Stimulated activated CD4-positive, alpha-beta T cell treated with anti-CD3 and anti-CD28 coated beads, Interleukin-2, amount 100 ng/mL, for 48 hours (primary cell): ENCODE results near the gene RAB6B.

Experiments
- DNase-seq, 2 donors: peaks; one replicate each; pipeline ENCODE4 v3.0.0-alpha.2; 2020

Gene RAB6B

GRCh38 chr3:133894353-133895207 is 1.1 kb downstream of the RAB6B start:
- DNase-seq: no peak

- no peak for DNase-seq
Measured at GRCh38 chr3:133893683-133894352, 1.9 kb downstream of the RAB6B start.

- no peak for DNase-seq
Measured at GRCh38 chr3:133892541-133893231, 3.0 kb downstream of the RAB6B start.

- DNase-seq: no peak
Measured at GRCh38 chr3:133891662-133892378, 3.9 kb downstream of the RAB6B start.

GRCh38 chr3:133890972-133891644 is 4.6 kb downstream of the RAB6B start:
- DNase-seq: no peak

- DNase-seq: no peak
Measured at GRCh38 chr3:133890037-133890436, 5.6 kb downstream of the RAB6B start.

- DNase-seq: no peak
Measured at GRCh38 chr3:133888726-133889340, 6.8 kb downstream of the RAB6B start.

- no peak for DNase-seq
Measured at GRCh38 chr3:133887803-133888703, 7.6 kb downstream of the RAB6B start.

- DNase-seq: no peak
Measured at GRCh38 chr3:133887074-133887802, 8.4 kb downstream of the RAB6B start.

GRCh38 chr3:133886031-133886722 is 9.5 kb downstream of the RAB6B start:
- no peak for DNase-seq

- no peak for DNase-seq
Measured at GRCh38 chr3:133884887-133885711, 10.6 kb downstream of the RAB6B start.

- DNase-seq: no peak
Measured at GRCh38 chr3:133884054-133884886, 11.4 kb downstream of the RAB6B start.

GRCh38 chr3:133883641-133884040 is 12.0 kb downstream of the RAB6B start:
- no peak for DNase-seq

GRCh38 chr3:133882986-133883586 is 12.6 kb downstream of the RAB6B start:
- DNase-seq: no peak

- DNase-seq: no peak
Measured at GRCh38 chr3:133881939-133882825, 13.5 kb downstream of the RAB6B start.

GRCh38 chr3:133881492-133881891 is 14.2 kb downstream of the RAB6B start:
- DNase-seq: no peak
